Suprapubic skin (tissue), 4 donors: ENCODE measurements around the gene ACAA2. TPM values are rescaled to one million over a fixed set of nuclear protein-coding genes. Genes with fewer than 3 reads are reported as not detected.
"Not testable (repeated sequence)": the region's sequence is repeated elsewhere in the genome, so short reads cannot be mapped to it uniquely, and the experiment has no call there.

ENCODE experiments used
- DNase-seq, 2 donors: peaks; one replicate each; pipeline ENCODE4 v3.0.0-alpha.2; 2019; ENCODE audit warnings: low spot score in 2 of 2
- H3K27ac ChIP-seq: fragments of 200-600 bp; sonication (generic); one replicate; pipeline ENCODE4 v1.5.1; 2019
- H3K27me3 ChIP-seq: fragments of 200-600 bp; sonication (generic); one replicate; pipeline ENCODE4 v1.5.1; 2019
- H3K36me3 ChIP-seq: fragments of 200-600 bp; sonication (generic); one replicate; pipeline ENCODE4 v1.5.1; 2019
- H3K4me1 ChIP-seq: fragments of 200-600 bp; sonication (generic); one replicate; pipeline ENCODE4 v1.5.1; 2019
- H3K4me3 ChIP-seq: fragments of 200-600 bp; sonication (generic); one replicate; pipeline ENCODE4 v1.5.1; 2019; ENCODE audit warnings: mild to moderate bottlenecking
- H3K9me3 ChIP-seq: fragments of 200-600 bp; sonication (generic); one replicate; pipeline ENCODE4 v1.5.1; 2019
- EP300 ChIP-seq: sonication (generic); formaldehyde crosslinking; IDR thresholded peaks from one replicate; pipeline ENCODE4 v1.6.1; 2017; ENCODE audit warnings: antibody characterized with exemption
- POLR2A ChIP-seq, 2 donors: fragments of 450-650 bp; IDR thresholded peaks; one replicate each; pipeline ENCODE4 v1.6.1; 2017; ENCODE audit warnings: antibody characterized with exemption in 2 of 2, mild to moderate bottlenecking in 2 of 2, moderate library complexity in 2 of 2
- POLR2AphosphoS5 ChIP-seq, 3 donors: sonication (generic); formaldehyde crosslinking; IDR thresholded peaks; one replicate each; pipeline ENCODE4 v1.6.1; 2017; ENCODE audit warnings: antibody characterized with exemption in 3 of 3
- WGBS: methylation state at CpG from one replicate; pipeline ENCODE4 v1.1.5; 2018; 5-methylcytosine and 5-hydroxymethylcytosine counted together
- total RNA-seq, 4 donors: library from RNA; depleted of rRNA; stranded (reverse); fragments of >200 nt; gene quantifications; one replicate each; pipeline ENCODE4 v1.1.0, GENCODE V29; 2016
- TF ChIP-seq, protein P1 (sequence below), 2 donors: fragments of 200-600 bp in 1 of 2; fragments of 450-650 bp in 1 of 2; sonication (generic) in 1 of 2; IDR thresholded peaks; one replicate each; pipeline ENCODE4 v1.5.1; 2016 to 2019; ENCODE audit warnings: antibody characterized with exemption in 2 of 2, mild to moderate bottlenecking in 1 of 2, moderate library complexity in 1 of 2

The ACAA2 gene
- total RNA-seq, 4 donors from 2014 or later = 22.0 to 40.6 (median 27.9) TPM

DNA sequence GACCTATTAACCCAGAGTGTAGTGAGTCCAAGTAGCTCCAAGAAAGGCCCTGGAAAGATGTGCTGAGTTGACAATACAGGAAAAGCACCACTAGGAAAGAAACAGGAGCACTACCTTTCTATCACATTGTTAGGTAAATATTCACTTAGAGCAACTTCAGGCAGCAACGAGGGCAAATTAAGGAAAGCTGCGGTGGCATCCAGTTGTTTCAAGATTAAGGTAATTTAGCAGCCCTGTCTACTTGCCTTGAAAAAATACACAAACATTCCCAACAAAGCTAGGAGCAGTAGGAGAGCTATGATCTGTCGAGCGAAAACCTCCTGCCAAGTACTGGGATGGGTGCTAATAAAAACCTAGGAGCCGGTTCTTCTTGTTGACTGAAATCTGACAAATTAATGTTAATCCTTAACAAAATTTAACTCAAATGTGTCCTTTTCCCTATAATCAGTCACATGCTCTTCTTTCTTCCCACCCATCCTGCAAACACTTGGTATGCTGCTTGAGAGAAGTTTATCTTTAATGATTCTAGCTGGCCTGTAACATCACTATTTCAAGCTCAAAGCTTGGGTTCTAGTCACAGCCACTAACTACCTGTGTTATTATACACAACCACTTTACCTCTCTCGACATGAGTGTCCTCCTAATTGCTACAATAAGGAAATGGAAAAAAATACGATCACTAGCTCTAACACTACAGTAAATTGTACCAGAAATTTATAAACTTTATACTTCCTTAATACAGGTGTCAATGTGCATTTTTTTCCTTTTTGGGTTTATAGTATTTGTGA lies 2.0 kb downstream of the ACAA2 start:
- H3K27me3 ChIP-seq = no peaks in the 10 kb centered on the region
- H3K4me3 ChIP-seq = no peak overlapping the region
- DNase-seq = no peak
- 66% methylated on average over 7 of the region's 7 CpGs for WGBS
- no peaks in the 10 kb centered on the region for H3K36me3 ChIP-seq
- peaks cover 31% of the 10 kb centered on the region for H3K4me1 ChIP-seq
- no peak for TF ChIP-seq EP300
- no peak for TF ChIP-seq POLR2AphosphoS5 (IDR thresholded peaks at IDR 0.05)
- TF ChIP-seq, protein P1, sequence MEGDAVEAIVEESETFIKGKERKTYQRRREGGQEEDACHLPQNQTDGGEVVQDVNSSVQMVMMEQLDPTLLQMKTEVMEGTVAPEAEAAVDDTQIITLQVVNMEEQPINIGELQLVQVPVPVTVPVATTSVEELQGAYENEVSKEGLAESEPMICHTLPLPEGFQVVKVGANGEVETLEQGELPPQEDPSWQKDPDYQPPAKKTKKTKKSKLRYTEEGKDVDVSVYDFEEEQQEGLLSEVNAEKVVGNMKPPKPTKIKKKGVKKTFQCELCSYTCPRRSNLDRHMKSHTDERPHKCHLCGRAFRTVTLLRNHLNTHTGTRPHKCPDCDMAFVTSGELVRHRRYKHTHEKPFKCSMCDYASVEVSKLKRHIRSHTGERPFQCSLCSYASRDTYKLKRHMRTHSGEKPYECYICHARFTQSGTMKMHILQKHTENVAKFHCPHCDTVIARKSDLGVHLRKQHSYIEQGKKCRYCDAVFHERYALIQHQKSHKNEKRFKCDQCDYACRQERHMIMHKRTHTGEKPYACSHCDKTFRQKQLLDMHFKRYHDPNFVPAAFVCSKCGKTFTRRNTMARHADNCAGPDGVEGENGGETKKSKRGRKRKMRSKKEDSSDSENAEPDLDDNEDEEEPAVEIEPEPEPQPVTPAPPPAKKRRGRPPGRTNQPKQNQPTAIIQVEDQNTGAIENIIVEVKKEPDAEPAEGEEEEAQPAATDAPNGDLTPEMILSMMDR (IDR thresholded peaks at IDR 0.05) = no peak
- TF ChIP-seq POLR2A (IDR thresholded peaks at IDR 0.05) = no peak
- H3K27ac ChIP-seq = no peak overlapping the region
- no peaks in the 10 kb centered on the region for H3K9me3 ChIP-seq

DNA sequence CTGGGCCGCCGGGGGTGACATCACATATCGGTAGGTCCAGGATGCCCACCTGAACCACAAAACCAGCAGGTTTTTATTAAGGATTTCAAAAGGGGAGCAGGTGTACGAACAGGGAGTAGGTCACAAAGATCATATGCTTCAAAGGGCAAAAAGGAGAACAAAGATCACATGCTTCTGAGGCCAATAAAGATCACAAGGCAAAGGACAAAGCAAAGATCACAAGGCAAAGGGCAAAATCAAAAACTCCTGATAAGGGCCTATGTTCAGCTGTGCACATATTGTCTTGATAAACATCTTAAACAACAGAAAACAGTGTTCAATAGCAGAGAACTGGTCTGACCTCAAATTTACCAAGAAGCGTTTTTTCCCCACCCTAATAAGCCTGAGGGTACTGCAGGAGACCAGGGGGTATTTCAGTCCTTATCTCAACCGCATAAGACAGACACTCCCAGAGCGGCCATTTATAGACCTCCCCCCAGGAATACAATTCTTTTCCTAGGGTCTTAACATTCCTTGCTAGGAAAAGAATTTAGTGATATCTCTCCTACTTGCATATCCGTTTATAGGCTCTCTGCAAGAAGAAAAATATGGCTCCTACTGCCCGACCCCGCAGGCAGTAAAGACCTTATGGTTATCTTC lies 4.7 kb downstream of the ACAA2 start:
- peaks cover 25% of the 10 kb centered on the region for H3K4me1 ChIP-seq
- H3K27ac ChIP-seq, H3K9me3 ChIP-seq, H3K27me3 ChIP-seq, DNase-seq, H3K36me3 ChIP-seq, H3K4me3 ChIP-seq: not testable (repeated sequence)
- 98% methylated on average over 10 of the region's 10 CpGs for WGBS

DNA sequence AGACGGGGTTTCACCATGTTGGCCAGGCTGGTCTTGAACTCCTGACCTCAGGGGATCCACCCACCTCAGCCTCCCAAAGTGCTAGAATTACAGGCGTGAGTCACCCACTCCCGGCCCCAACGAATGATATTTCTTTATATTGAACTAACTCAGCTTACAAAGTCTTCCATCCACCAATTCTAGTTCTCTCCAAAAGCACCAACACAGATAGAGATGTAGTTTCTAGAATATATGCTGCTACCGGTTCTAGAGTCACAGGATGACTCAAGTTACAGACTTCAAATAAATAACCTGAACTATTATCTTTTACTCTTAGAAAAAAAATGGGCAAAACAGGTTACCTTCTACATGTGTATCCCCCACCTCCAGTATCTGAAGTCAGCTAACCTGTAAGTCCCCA lies 9.2 kb downstream of the ACAA2 start:
- Histone ChIP-seq H3K4me3 (no peak overlapping the region), H3K4me1 (no peaks in the 10 kb centered on the region), H3K36me3 (peaks cover 5% of the 10 kb centered on the region), H3K27ac (no peak overlapping the region), H3K27me3 (no peaks in the 10 kb centered on the region), H3K9me3 (no peaks in the 10 kb centered on the region)
- 91% methylated on average over 5 of the region's 5 CpGs for WGBS
- no peak for TF ChIP-seq EP300
- TF ChIP-seq POLR2A (IDR thresholded peaks at IDR 0.05) = no peak
- TF ChIP-seq POLR2AphosphoS5 (IDR thresholded peaks at IDR 0.05) = no peak
- no peak for DNase-seq

DNA sequence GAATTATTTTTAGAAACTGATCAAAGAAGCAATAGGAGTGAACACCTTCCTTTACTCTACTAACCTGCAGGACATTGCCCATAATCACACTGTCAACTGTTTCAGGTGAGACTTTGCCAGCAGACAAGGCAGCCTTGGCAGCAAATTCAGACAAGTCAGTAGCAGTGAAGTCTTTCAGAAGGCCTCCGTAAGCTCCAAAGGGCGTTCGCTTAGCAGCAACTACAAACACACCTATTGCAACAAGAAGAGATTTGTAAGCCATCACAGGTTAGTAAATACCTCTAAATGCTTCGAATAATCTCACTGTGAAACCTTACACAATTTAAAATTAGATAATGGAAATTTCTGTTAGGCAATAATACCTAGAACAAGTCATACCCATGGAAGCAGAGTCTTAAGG lies 10.7 kb downstream of the ACAA2 start:
- TF ChIP-seq EP300 (no peak), POLR2AphosphoS5 (IDR thresholded peaks at IDR 0.05) (no peak)
- TF ChIP-seq, protein P1 (IDR thresholded peaks at IDR 0.05) = no peak
- DNase-seq = no peak
- WGBS = 91% methylated on average over 4 of the region's 4 CpGs

DNA sequence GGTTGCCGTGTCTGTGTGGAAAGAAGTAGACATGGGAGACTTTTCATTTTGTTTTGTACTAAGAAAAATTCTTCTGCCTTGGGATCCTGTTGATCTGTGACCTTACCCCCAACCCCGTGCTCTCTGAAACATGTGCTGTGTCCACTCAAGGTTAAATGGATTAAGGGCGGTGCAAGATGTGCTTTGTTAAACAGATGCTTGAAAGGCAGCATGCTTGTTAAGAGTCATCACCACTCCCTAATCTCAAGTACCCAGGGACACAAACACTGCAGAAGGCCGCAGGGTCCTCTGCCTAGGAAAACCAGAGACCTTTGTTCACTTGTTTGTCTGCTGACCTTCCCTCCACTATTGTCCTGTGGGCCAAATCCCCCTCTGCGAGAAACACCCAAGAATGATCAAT lies 12.8 kb downstream of the ACAA2 start:
- 96% methylated on average over 5 of the region's 5 CpGs for WGBS
- not testable (repeated sequence) for H3K4me3 ChIP-seq, DNase-seq, H3K9me3 ChIP-seq, H3K27ac ChIP-seq, H3K4me1 ChIP-seq, H3K27me3 ChIP-seq, H3K36me3 ChIP-seq

More for the DNA sequence above, 10.7 kb downstream of the ACAA2 start:
- H3K4me3 ChIP-seq = no peak overlapping the region
- no peak overlapping the region for H3K27ac ChIP-seq
- no peaks in the 10 kb centered on the region for H3K4me1 ChIP-seq
- H3K9me3 ChIP-seq = no peaks in the 10 kb centered on the region
- H3K27me3 ChIP-seq = no peaks in the 10 kb centered on the region
- H3K36me3 ChIP-seq = peaks cover 5% of the 10 kb centered on the region

DNA sequence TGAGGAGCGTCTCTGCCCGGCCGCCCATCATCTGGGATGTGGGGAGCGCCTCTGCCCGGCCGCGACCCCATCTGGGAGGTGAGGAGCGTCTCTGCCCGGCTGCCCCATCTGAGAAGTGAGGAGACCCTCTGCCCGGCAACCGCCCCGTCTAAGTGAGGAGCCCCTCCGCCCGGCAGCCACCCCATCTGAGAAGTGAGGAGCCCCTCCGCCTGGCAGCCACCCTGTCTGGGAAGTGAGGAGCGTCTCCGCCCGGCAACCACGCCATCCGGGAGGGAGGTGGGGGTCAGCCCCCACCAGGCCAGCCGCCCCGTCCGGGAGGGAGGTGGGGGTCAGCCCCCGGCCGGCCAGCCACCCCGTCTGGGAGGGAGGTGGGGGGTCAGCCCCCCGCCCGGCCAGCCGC lies 13.5 kb downstream of the ACAA2 start:
- H3K9me3 ChIP-seq, H3K4me1 ChIP-seq, DNase-seq, H3K27ac ChIP-seq, H3K36me3 ChIP-seq, H3K27me3 ChIP-seq, H3K4me3 ChIP-seq: not testable (repeated sequence)
- no CpG with 5 or more reads among the region's 29 CpGs for WGBS

DNA sequence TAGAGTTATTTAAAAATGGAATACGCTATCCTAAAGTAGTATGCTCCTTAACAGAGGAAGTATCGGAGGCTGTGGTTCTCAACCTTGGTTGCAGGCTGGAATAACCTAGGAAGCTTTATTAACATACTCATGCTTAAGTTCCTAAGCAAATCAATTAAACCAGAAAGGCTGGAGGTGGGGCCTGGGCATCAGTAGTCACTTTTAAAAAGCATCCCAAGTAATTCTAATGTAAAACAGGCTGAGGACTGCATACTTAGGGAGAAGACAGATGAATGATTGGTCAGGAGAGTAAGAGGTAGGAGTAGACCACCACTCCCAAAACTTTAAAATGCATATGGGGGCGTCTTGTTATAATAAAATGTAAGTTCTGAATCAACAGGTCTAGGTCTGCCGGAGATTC lies 15.3 kb downstream of the ACAA2 start:
- peaks cover 5% of the 10 kb centered on the region for H3K36me3 ChIP-seq
- 94% methylated on average over 4 of the region's 4 CpGs for WGBS
- H3K4me1 ChIP-seq = no peaks in the 10 kb centered on the region
- no peak for TF ChIP-seq POLR2A (IDR thresholded peaks at IDR 0.05)
- no peak for TF ChIP-seq EP300
- no peak for TF ChIP-seq POLR2AphosphoS5 (IDR thresholded peaks at IDR 0.05)
- TF ChIP-seq, protein P1 (IDR thresholded peaks at IDR 0.05) = no peak
- no peaks in the 10 kb centered on the region for H3K9me3 ChIP-seq
- no peak for DNase-seq
- H3K27me3 ChIP-seq = no peaks in the 10 kb centered on the region
- H3K4me3 ChIP-seq = no peak overlapping the region
- H3K27ac ChIP-seq = no peak overlapping the region
